Activated T-helper 1 cell treated with anti-CD3 and anti-CD28 coated beads, Interleukin-2, amount 50 U/mL, for 16 hours (primary cell): ENCODE measurements around the gene THSD7B.

Experiments
- DNase-seq, 2 donors: peaks; one replicate each; pipeline ENCODE4 v3.0.0-alpha.2; 2020; ENCODE audit warnings: low read depth in 1 of 2, low spot score in 1 of 2

Gene THSD7B

DNA sequence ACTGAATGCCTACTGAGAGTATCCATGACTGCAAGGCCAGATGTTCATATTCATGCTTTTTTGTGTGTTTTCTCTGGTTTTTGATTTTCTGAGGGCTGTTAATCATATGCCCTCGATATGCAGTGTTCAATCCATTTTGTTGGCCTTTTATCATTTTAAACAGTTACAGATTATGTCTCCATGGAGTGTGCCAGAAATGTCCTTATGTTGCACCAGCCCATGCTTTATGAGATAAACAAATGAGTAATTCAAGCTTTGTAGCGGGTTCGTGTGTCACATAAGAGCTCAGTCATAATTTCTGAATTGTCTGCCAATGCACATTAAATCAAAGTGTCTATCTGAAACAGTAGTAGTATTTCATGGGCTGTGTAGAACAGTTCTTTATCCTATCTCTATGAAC, 583.0 kb downstream of the THSD7B start:
- no peak for DNase-seq

DNA sequence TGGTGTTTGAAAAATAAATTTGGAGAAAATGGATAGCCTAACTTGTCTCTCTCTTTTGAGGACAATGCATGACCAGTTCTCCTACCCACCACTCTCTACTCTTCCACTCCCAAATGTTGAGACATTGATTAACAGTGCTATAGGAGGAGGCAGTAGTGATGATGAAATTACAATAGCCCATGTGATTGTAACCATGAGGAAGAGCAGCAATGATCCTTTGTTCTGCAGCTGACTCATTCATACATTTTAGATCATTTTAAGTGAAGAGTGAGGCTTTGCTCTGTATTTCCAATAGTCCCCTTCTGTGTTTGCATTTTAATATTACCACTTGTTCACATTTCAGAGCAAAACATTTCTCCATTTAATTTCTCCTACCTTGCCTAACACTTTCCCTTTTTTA, 592.3 kb downstream of the THSD7B start:
- no peak for DNase-seq

DNA sequence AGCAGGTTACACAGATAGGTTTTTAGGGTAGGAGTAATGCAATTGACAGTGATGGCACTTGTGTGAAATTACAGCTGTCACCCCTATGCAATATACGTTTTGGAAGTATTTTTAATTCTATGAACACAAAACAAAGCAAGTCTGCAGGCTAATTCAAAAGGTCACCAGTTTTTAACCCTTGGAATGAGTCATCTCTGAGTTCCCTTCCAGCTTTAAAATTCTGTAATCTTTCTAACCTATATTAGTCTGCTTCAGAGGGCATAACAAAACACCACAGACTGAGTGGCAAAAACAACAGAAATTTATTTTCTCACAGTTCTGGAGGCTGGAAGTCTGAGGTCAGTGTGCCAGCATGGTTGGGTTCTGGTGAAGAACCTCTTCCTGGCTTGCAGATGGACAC, 602.0 kb downstream of the THSD7B start:
- DNase-seq, result no peak

- no peak for DNase-seq
Measured at GRCh38 chr2:137369106-137369505, 603.8 kb downstream of the THSD7B start.

GRCh38 chr2:137379186-137379585, 613.8 kb downstream of the THSD7B start:
- no peak for DNase-seq

DNA sequence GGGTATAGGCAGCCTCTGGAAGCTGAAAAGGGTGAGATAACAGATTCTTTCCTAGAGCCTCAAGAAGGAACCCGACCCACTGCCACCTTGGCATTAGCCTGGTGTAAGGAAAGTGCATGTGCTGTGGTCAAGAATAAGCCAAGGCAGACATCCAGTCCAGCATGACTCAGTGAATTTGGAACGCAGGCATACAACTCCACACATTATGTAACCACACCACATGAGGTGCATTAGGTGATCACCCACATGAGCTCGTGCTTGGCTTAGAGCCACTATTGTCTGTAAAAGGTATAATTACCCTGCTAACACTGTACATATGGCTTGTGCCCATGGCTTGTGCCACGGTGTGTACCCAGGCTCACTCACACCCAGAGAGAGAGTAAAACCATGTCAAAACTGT, 615.3 kb downstream of the THSD7B start:
- no peak for DNase-seq

DNA sequence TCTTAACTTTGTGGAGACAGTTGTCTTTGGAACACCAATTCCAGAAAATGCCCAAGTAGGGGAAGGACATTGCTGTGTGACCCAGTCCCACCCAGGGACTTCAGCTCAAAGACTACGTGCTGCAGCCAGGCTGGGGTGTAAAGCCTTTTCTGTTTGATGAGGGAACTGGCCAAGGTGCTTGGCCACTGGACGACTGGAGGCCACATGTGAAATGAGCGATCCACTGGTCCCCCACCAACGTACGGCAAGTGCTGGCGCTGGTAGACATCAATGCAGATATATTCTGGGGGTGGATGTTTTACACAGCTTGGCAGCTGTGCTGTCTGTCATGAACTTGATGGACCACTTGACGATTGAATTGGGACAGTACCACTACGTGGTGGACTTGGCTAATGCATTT, 616.4 kb downstream of the THSD7B start:
- no peak for DNase-seq

- DNase-seq, result no peak
Measured at GRCh38 chr2:137383391-137383790, 618.0 kb downstream of the THSD7B start.

DNA sequence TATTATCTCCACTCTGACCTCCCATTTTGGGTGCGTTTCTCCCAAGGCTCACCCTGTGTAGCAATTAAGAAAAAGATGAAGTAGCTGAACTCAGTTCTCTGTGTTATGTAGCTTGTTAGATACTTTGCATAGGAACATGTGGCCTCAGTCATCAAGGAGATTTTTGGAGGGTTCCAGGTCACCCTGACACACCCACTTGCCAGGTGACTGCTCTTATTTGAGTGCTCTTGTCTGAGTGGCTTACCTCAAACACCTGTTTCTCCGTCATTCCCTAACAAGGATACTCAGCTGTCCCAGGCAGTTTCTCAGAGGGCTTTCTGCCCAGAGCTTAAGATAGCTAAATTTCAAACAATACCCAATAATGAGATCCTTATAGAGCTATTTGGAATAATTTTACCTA, 621.7 kb downstream of the THSD7B start:
- no peak for DNase-seq

GRCh38 chr2:137405496-137405895, 640.2 kb downstream of the THSD7B start:
- DNase-seq, result no peak

DNA sequence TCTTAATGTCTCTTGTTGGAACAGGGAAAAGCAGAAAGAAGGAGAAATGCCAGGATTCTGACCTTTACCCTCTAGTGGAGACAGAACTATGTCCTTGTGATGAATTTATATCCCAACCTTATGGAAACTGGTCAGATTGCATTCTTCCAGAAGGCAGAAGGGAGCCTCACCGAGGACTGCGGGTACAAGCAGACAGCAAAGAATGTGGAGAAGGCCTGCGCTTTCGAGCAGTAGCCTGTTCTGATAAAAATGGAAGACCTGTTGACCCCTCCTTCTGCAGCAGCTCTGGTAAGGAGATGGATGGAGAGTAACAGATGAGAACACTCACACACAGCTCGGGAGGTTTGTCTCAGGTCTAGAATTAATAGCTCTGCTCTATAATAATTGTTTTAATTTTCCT, 646.2 kb downstream of the THSD7B start:
- no peak for DNase-seq

- DNase-seq, result no peak
Measured at GRCh38 chr2:137420744-137421143, 655.4 kb downstream of the THSD7B start.

DNA sequence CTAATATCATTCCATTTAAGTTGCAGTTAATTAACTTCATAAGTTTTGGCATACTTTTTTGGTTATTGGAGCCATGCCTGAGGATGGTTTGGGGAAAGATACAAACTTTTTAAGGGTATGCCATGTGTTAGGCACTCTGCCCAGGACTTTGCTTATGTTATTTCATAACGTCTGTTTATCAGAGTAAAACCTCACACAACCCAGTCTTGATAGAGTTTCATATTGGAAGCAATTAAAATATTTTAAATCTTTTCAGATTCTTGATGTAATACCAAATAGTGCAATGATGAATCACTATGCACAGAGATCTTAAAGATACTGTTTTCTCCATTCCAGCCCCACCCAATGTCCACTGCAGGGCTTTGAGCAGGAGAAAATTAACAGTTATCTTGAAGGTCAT, 669.8 kb downstream of the THSD7B start:
- DNase-seq, result no peak

GRCh38 chr2:137437386-137437785, 672.0 kb downstream of the THSD7B start:
- no peak for DNase-seq

DNA sequence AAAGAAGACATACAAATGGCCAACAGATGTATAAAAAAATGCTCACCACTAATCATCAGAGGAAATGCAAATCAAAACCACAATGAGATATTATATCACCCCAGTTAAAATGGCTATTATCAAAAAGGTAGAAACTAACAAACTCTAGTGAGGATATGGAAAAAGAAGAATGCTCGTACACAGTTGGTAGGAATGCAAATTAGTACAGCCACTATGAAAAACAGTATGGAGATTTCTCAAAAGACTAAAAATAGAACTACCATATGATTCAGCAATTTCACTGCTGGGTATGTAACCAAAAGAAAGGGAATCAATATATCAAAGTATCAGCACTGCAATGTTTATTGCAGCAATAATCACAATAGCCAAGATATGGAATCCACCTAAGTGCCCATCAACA, 679.6 kb downstream of the THSD7B start:
- DNase-seq, result no peak

DNA sequence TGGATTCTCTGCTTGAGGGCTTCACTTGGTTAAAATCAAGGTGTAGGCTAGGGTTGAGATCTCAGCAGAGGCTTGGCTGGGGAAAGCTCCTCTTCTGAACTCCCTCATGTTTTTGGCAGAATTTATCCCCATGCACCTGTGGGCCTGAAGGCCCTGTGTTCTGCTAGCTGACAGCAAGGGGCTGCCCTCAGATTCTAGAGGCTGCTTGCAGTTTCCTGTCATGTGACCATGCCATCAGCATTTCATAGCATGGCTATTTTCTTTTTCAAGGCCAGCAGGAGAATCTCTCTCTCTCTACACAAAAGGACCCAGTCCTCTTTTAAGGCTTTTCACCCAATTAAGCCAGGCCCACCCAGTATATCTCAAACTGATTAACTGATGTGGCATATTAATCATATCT, 684.1 kb downstream of the THSD7B start:
- no peak for DNase-seq

DNA sequence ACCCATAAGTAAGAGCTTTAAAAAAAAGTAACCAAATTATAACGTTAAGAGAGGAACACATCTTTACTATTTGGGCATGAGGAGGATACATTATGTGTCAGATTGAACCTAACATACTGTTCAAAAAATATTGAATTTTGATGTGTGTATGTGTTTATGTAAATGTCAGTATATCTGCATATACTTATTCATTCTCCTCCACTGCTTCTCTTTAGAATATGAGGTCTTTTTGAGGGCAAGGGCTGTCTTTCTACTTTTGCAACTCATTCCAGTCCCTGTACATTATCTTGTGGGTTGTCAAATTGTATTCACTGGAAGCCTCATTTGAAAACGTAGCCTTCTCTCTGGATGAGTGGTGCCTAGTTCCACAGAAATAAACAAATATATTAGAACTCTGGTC, 689.5 kb downstream of the THSD7B start:
- no peak for DNase-seq

DNA sequence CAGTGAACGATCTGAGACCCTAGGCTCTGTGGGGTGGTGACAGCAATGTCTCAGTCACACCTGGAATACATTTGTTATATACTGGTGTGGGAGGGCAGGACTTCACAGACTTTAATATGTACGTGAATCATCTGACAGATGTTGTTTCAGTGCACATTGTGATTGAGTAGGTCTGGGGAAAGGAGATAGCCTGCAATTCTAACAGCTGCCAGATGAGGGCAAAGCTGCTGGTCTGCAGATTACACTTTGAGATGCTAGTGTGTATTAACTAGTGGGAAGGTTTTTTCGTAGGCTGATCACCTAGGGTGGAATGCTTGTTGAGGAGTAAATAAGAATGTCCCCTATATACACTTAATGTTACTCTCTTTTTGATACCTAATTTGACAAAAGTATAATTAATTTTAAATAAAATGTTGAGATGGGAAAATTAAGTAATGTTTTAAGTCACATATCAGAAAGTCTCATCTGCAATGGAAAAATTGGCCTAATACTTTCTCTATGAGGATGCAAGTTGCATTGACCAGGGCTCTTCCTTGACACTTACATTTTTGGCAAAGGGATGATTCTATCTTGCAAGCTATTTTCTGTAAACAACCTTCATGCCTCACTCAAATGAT, 702.0 kb downstream of the THSD7B start:
- no peak for DNase-seq

- DNase-seq, result no peak
Measured at GRCh38 chr2:137493261-137493660, 727.9 kb downstream of the THSD7B start.

- DNase-seq, result no peak
Measured at GRCh38 chr2:137500599-137500998, 735.3 kb downstream of the THSD7B start.

- DNase-seq, result no peak
Measured at GRCh38 chr2:137507237-137507636, 741.9 kb downstream of the THSD7B start.

DNA sequence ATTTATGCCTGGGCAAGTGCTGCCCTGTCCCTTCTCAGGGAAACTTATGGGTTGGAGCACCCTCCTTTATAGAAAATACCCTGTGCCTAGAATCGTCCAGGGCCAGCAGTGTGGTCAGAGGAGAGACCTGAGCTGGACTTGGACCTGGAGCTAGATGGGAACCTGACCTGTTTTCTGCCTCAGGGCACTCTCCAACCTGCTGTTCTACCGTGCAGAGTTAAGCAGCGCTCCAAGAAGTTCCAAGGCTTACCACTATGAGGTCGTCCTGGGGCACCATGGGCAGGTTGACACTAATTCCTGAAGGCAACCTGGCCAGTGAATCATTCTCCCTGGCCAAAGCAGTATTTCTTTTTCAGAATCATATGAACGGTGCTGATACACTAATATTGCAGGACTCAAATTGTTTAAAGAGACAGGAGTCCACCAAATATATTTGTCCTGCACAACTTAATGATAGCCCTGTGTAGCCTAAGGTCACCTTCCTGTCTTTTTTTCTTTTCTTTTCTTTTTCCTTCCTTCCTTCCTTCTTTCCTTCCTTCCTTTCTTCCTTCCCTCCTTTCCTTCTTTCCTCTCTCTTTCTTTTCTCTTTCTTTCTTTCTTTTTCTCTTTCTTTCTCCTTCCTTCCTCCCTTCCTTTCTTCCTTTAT, 743.5 kb downstream of the THSD7B start:
- no peak for DNase-seq

GRCh38 chr2:137511526-137511925, 746.2 kb downstream of the THSD7B start:
- no peak for DNase-seq
